Mammary epithelial cell (primary cell): ENCODE data around the gene PRKN.

Source experiments
- EZH2 ChIP-seq: IDR thresholded peaks from 2 replicates; pipeline ENCODE4 v1.6.1; 2012; ENCODE audit warnings: low read length, inconsistent platforms, borderline replicate concordance
- TF ChIP-seq, protein P1 (sequence below), 2 donors: IDR thresholded peaks in 1 of 2; conservative IDR thresholded peaks in 1 of 2; 2 replicates each; pipeline ENCODE4 v1.5.1; 2011 to 2012; ENCODE audit warnings: inconsistent platforms in 2 of 2, low read length in 2 of 2, mild to moderate bottlenecking in 2 of 2, control low read depth in 1 of 2, low read depth in 1 of 2; ENCODE audit not compliant: insufficient read depth in 1 of 2; ENCODE audit errors: extremely low read depth in 1 of 2

DNA sequence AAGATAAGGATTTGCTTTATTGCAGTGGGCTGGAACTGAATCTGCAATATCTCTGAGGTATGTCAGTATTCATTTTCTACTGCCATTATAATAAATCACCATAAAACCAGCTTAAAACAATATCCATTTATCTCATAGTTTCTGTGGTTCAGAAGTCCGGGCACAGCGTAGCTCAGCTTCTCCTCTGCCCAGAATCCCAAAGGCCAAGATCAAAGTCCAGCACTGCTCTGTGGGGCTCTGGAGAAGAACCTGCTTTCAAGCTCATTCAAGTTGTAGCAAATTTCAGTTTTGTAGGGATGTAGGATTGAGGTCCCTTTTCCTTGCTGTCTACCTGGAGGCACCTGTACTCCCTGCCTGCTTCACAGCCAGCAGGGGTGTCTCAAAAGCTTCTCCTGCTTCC, 1113.9 kb downstream of the PRKN start:
- TF ChIP-seq, protein P1, sequence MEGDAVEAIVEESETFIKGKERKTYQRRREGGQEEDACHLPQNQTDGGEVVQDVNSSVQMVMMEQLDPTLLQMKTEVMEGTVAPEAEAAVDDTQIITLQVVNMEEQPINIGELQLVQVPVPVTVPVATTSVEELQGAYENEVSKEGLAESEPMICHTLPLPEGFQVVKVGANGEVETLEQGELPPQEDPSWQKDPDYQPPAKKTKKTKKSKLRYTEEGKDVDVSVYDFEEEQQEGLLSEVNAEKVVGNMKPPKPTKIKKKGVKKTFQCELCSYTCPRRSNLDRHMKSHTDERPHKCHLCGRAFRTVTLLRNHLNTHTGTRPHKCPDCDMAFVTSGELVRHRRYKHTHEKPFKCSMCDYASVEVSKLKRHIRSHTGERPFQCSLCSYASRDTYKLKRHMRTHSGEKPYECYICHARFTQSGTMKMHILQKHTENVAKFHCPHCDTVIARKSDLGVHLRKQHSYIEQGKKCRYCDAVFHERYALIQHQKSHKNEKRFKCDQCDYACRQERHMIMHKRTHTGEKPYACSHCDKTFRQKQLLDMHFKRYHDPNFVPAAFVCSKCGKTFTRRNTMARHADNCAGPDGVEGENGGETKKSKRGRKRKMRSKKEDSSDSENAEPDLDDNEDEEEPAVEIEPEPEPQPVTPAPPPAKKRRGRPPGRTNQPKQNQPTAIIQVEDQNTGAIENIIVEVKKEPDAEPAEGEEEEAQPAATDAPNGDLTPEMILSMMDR (conservative IDR thresholded peaks at IDR 0.05 in 1 of 2, IDR thresholded peaks at IDR 0.05 in 1 of 2; ENCODE audit: extremely low read depth in 1 of 2, insufficient read depth in 1 of 2, low read depth in 1 of 2, low read length in 2 of 2): no peak
- TF ChIP-seq EZH2: no peak
